Smooth muscle cell (in vitro differentiated cells): Measurements from ENCODE around the gene PRKN. TPM values are rescaled to one million over a fixed set of nuclear protein-coding genes. Genes with fewer than 3 reads are reported as not detected.

Source experiments
- DNase-seq: peaks from one replicate; lab custom pipeline; 2025; ENCODE audit not compliant: unreplicated experiment; lab: John Stamatoyannopoulos, UW
- H2AFZ ChIP-seq: fragments of 200-600 bp; sonication (generic); 2 replicates; pipeline ENCODE4 v1.6.0; 2016; ENCODE audit warnings: antibody characterized with exemption, low read depth, mild to moderate bottlenecking
- H3F3A ChIP-seq: fragments of 200-600 bp; sonication (generic); 2 replicates; pipeline ENCODE4 v1.6.0; 2017; ENCODE audit warnings: antibody characterized with exemption, low read depth
- H3K27ac ChIP-seq: fragments of 200-600 bp; sonication (generic); 2 replicates; pipeline ENCODE4 v1.5.1; 2016; ENCODE audit warnings: low read depth, mild to moderate bottlenecking
- H3K27me3 ChIP-seq: fragments of 200-600 bp; sonication (generic); 2 replicates; pipeline ENCODE4 v1.6.1; 2016; ENCODE audit warnings: low read depth, mild to moderate bottlenecking
- H3K36me3 ChIP-seq: fragments of 200-600 bp; sonication (generic); 2 replicates; pipeline ENCODE4 v1.5.1; 2016; ENCODE audit warnings: low read depth
- H3K4me1 ChIP-seq: fragments of 200-600 bp; sonication (generic); 2 replicates; pipeline ENCODE4 v1.5.1; 2016; ENCODE audit warnings: low read depth
- H3K4me2 ChIP-seq: fragments of 200-600 bp; sonication (generic); 2 replicates; pipeline ENCODE4 v1.6.0; 2016; ENCODE audit warnings: mild to moderate bottlenecking
- H3K4me3 ChIP-seq: fragments of 200-600 bp; sonication (generic); 2 replicates; pipeline ENCODE4 v1.5.1; 2016; ENCODE audit warnings: mild to moderate bottlenecking
- H3K79me2 ChIP-seq: fragments of 200-600 bp; sonication (generic); 2 replicates; pipeline ENCODE4 v1.6.0; 2016; ENCODE audit warnings: low read depth, mild to moderate bottlenecking
- H3K9ac ChIP-seq: fragments of 200-600 bp; sonication (generic); 2 replicates; pipeline ENCODE4 v1.6.0; 2016; ENCODE audit warnings: low read depth
- H3K9me3 ChIP-seq: fragments of 200-600 bp; sonication (generic); replicated peaks from 2 replicates; pipeline ENCODE4 v1.5.1; 2016; ENCODE audit warnings: low read depth
- H4K20me1 ChIP-seq: fragments of 200-600 bp; sonication (generic); 2 replicates; pipeline ENCODE4 v1.6.0; 2016; ENCODE audit warnings: low read depth
- CTCF ChIP-seq: fragments of 200-600 bp; sonication (generic); IDR thresholded peaks from 2 replicates; pipeline ENCODE4 v1.5.1; 2017; ENCODE audit warnings: borderline replicate concordance, mild to moderate bottlenecking, antibody characterized with exemption; ENCODE audit not compliant: insufficient read depth, poor library complexity, severe bottlenecking
- WGBS: methylation state at CpG from one replicate; pipeline ENCODE4 v1.1.7; 2016; ENCODE audit warnings: low lambda C conversion rate; 5-methylcytosine and 5-hydroxymethylcytosine counted together
- polyA plus RNA-seq: library from polyadenylated mRNA; unstranded; fragments of >200 nt; fragmentation: Nextera tagmentation; extraction: Ambion mirVana; gene quantifications from 2 replicates; pipeline ENCODE4 v1.2.1, GENCODE V29; 2016
- total RNA-seq: library from RNA; depleted of rRNA; stranded (reverse); fragments of >200 nt; gene quantifications from 2 replicates; pipeline ENCODE4 v1.2.3, GENCODE V29; 2014

Gene PRKN
- total and polyA plus RNA-seq, 2 experiments from 2014 or later, result 0.81 to 5.1 TPM

DNA sequence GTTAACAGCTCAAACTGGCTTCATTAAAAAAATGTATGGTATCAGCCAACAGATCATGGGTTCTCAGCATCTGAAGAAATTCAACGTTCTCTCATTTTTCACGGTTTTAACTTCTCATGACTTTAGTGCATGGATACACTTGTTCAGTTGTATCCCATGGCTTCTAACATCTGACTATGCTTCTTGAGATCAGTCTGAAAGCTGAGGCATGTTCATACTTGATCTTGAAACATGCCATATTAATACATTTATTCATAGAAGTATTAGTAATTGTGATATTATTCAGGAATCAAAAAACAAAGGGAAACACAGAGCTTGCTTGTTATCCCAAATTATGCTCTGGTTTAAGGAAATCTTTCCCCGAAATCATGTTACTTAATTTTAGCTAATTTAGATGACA lies 649.4 kb downstream of the PRKN start:
- Histone ChIP-seq H3F3A (no peaks in the 10 kb centered on the region), H3K4me1 (no peaks in the 10 kb centered on the region), H3K9ac (no peak overlapping the region), H3K4me2 (no peak overlapping the region), H3K27ac (no peak overlapping the region), H3K36me3 (no peaks in the 10 kb centered on the region), H4K20me1 (no peaks in the 10 kb centered on the region), H3K4me3 (no peak overlapping the region), H3K27me3 (no peaks in the 10 kb centered on the region), H3K79me2 (no peaks in the 10 kb centered on the region), H3K9me3 (no peaks in the 10 kb centered on the region), H2AFZ (no peak overlapping the region)
- DNase-seq, result no peak
- TF ChIP-seq CTCF, result no peak
- 61% methylated on average over 3 of the region's 3 CpGs for WGBS

GRCh38 chr6:162076816-162077215 lies 650.8 kb downstream of the PRKN start:
- Histone ChIP-seq H2AFZ (no peak overlapping the region), H3K27ac (no peak overlapping the region), H3K27me3 (no peaks in the 10 kb centered on the region), H3K9me3 (no peaks in the 10 kb centered on the region), H3K9ac (no peak overlapping the region), H3K79me2 (no peaks in the 10 kb centered on the region), H3K4me1 (no peaks in the 10 kb centered on the region), H4K20me1 (no peaks in the 10 kb centered on the region), H3K4me3 (no peak overlapping the region), H3K36me3 (no peaks in the 10 kb centered on the region), H3K4me2 (no peak overlapping the region), H3F3A (no peaks in the 10 kb centered on the region)
- no peak for TF ChIP-seq CTCF
- 88% methylated on average over 4 of the region's 4 CpGs for WGBS
- DNase-seq, result no peak

GRCh38 chr6:162074641-162075275 lies 652.8 kb downstream of the PRKN start:
- Histone ChIP-seq H3K4me3 (no peak overlapping the region), H3K4me1 (no peaks in the 10 kb centered on the region), H2AFZ (no peak overlapping the region), H3K4me2 (no peak overlapping the region), H3K9me3 (no peaks in the 10 kb centered on the region), H3K79me2 (no peaks in the 10 kb centered on the region), H3F3A (no peaks in the 10 kb centered on the region), H3K9ac (no peak overlapping the region), H3K36me3 (no peaks in the 10 kb centered on the region), H3K27ac (no peak overlapping the region), H4K20me1 (no peaks in the 10 kb centered on the region), H3K27me3 (no peaks in the 10 kb centered on the region)
- DNase-seq, result no peak
- no peak for TF ChIP-seq CTCF
- WGBS, result 91% methylated on average over 10 of the region's 10 CpGs

GRCh38 chr6:162070639-162071038 lies 656.9 kb downstream of the PRKN start:
- Histone ChIP-seq H3K79me2 (no peaks in the 10 kb centered on the region), H3K36me3 (no peaks in the 10 kb centered on the region), H3K9me3 (no peaks in the 10 kb centered on the region), H3F3A (no peaks in the 10 kb centered on the region), H3K4me2 (no peak overlapping the region), H2AFZ (no peak overlapping the region), H3K27me3 (no peaks in the 10 kb centered on the region), H4K20me1 (no peaks in the 10 kb centered on the region), H3K9ac (no peak overlapping the region), H3K4me3 (no peak overlapping the region), H3K27ac (no peak overlapping the region), H3K4me1 (no peaks in the 10 kb centered on the region)
- 81% methylated on average over 5 of the region's 5 CpGs for WGBS
- DNase-seq, result no peak
- no peak for TF ChIP-seq CTCF
